ENCODE results near the gene CIB4.

CIB4 gene

GRCh38 chr2:26642429-26642828 is 1.3 kb upstream of the CIB4 start:
- DNase-seq (ENCODE audit: low spot score): no peak

- peak; percentile 23 for DNase-seq (ENCODE audit: low spot score)
Measured at GRCh38 chr2:26640331-26640745, 828 bp downstream of the CIB4 start.

- no peak for DNase-seq (ENCODE audit: low spot score)
Measured at GRCh38 chr2:26639685-26640243, 1.4 kb downstream of the CIB4 start.

GRCh38 chr2:26637811-26638310 is 3.3 kb downstream of the CIB4 start:
- no peak for DNase-seq (ENCODE audit: low spot score)

- no peak for DNase-seq (ENCODE audit: low spot score)
Measured at GRCh38 chr2:26636935-26637334, 4.2 kb downstream of the CIB4 start.

GRCh38 chr2:26635401-26635800 is 5.8 kb downstream of the CIB4 start:
- no peak for DNase-seq (ENCODE audit: low spot score)

GRCh38 chr2:26634636-26635230 is 6.4 kb downstream of the CIB4 start:
- DNase-seq (ENCODE audit: low spot score): no peak

- DNase-seq (ENCODE audit: low spot score): no peak
Measured at GRCh38 chr2:26633993-26634595, 7.1 kb downstream of the CIB4 start.

- DNase-seq (ENCODE audit: low spot score): no peak
Measured at GRCh38 chr2:26633351-26633945, 7.7 kb downstream of the CIB4 start.

- DNase-seq (ENCODE audit: low spot score): no peak
Measured at GRCh38 chr2:26632624-26633185, 8.5 kb downstream of the CIB4 start.

- no peak for DNase-seq (ENCODE audit: low spot score)
Measured at GRCh38 chr2:26631401-26632170, 9.6 kb downstream of the CIB4 start.

- DNase-seq (ENCODE audit: low spot score): peak; percentile 62
Measured at GRCh38 chr2:26630669-26631360, 10.4 kb downstream of the CIB4 start.

GRCh38 chr2:26630235-26630634 is 10.9 kb downstream of the CIB4 start:
- no peak for DNase-seq (ENCODE audit: low spot score)

- DNase-seq (ENCODE audit: low spot score): no peak
Measured at GRCh38 chr2:26629751-26630150, 11.4 kb downstream of the CIB4 start.

GRCh38 chr2:26629346-26629630 is 11.9 kb downstream of the CIB4 start:
- DNase-seq (ENCODE audit: low spot score): no peak

- no peak for DNase-seq (ENCODE audit: low spot score)
Measured at GRCh38 chr2:26628561-26629345, 12.4 kb downstream of the CIB4 start.

- no peak for DNase-seq (ENCODE audit: low spot score)
Measured at GRCh38 chr2:26627350-26628105, 13.6 kb downstream of the CIB4 start.

GRCh38 chr2:26626606-26627005 is 14.6 kb downstream of the CIB4 start:
- no peak for DNase-seq (ENCODE audit: low spot score)

GRCh38 chr2:26623541-26624495 is 17.3 kb downstream of the CIB4 start:
- DNase-seq (ENCODE audit: low spot score): no peak

Data from HuH-7.5 (cell line).